Heart right ventricle (tissue), 16 donors: Measurements from ENCODE around the gene TRMT112. TPM values are rescaled to one million over a fixed set of nuclear protein-coding genes. Genes with fewer than 3 reads are reported as not detected.

Experiments
- ATAC-seq, 8 donors: fragments of 200-7000 bp; cut with Tn5 transposase; one replicate each; pipeline ENCODE4 v1.9.1; 2020; ENCODE audit warnings: mild to moderate bottlenecking in 8 of 8, moderate library complexity in 8 of 8, moderate number of reproducible peaks in 1 of 8
- DNase-seq, 2 donors: peaks; one replicate each; pipeline ENCODE4 v3.0.0-alpha.2; 2020
- H3K27ac ChIP-seq, 10 donors: fragments of 200-600 bp; sonication (generic) in 2 of 10; one replicate each; pipeline versions ENCODE4 v1.5.0 to v1.8.0; 2020 to 2022; ENCODE audit warnings: mild to moderate bottlenecking in 3 of 10
- H3K27me3 ChIP-seq, 7 donors: fragments of 200-600 bp; one replicate each; pipeline ENCODE4 v1.8.0; 2021 to 2022; ENCODE audit warnings: mild to moderate bottlenecking in 2 of 7
- H3K36me3 ChIP-seq, 9 donors: fragments of 200-600 bp; sonication (generic) in 1 of 9; one replicate each; pipeline versions ENCODE4 v1.5.0 to v1.8.0; 2020 to 2022; ENCODE audit warnings: mild to moderate bottlenecking in 2 of 9
- H3K4me1 ChIP-seq, 9 donors: fragments of 200-600 bp; sonication (generic) in 1 of 9; one replicate each; pipeline versions ENCODE4 v1.5.0 to v1.8.0; 2020 to 2022; ENCODE audit warnings: mild to moderate bottlenecking in 4 of 9
- H3K4me3 ChIP-seq, 10 donors: fragments of 200-600 bp; sonication (generic) in 2 of 10; one replicate each; pipeline versions ENCODE4 v1.5.0 to v1.8.0; 2020 to 2022; ENCODE audit warnings: mild to moderate bottlenecking in 7 of 10, moderate library complexity in 2 of 10
- H3K9me3 ChIP-seq, 11 donors: fragments of 200-600 bp in 10 of 11; sonication (generic) in 2 of 11; one replicate each; pipeline versions ENCODE4 v1.5.0 to v1.8.0; 2013 to 2022; ENCODE audit warnings: mild to moderate bottlenecking in 2 of 11, control low read depth in 1 of 11, moderate library complexity in 1 of 11
- WGBS, 2 donors: extraction: QIAGEN DNeasy Blood & Tissue Kit; methylation state at CpG; one replicate each; pipeline ENCODE4 v1.1.7; 2013; ENCODE audit warnings: inconsistent platforms in 1 of 2; 5-methylcytosine and 5-hydroxymethylcytosine counted together
- intact Hi-C, 10 donors: fragments of 100-400 bp; cut with DNase I; formaldehyde crosslinking; loops; one replicate each; pipeline versions ENCODE4 v1.11.1 to v1.14.2; 2022
- polyA plus RNA-seq, 2 donors: library from polyadenylated mRNA; stranded (reverse); fragments of 200-250 nt; gene quantifications; one replicate each; pipeline ENCODE4 v1.2.3, GENCODE V29; 2013
- total RNA-seq, 10 donors: library from RNA; stranded (reverse); fragmentation: NEBNext Ultra II Directional in 3 of 10; extraction: Animal tissue kit (Norgen Biotek cat#: 25700) in 3 of 10; gene quantifications; one replicate each; pipeline versions ENCODE4 v1.2.1 to v1.2.4, GENCODE V29; 2021 to 2023
- TF ChIP-seq, protein P1 (sequence below), 9 donors: fragments of 200-600 bp; sonication (generic) in 2 of 9; IDR thresholded peaks; one replicate each; pipeline versions ENCODE4 v1.5.0 to v1.8.0; 2021 to 2022; ENCODE audit warnings: antibody characterized with exemption in 9 of 9, mild to moderate bottlenecking in 5 of 9, moderate library complexity in 1 of 9
- donor health status: Arrhythmogenic right ventricular cardiomyopathy.
- donor health status: ischemic (EF 13 %, LVEDD 7.1; RV severe dilation, severe dysfunction).
- donor health status: healthy with polysubstance abuse.
- donor health status: DM: no; HTN: yes; CAD: no.
- donor health status: DM: no; HTN: no; CAD: no.
- donor health status: ischemic (EF 25% LVEDD 6.9; RV normal size, moderate dysfunction).
- donor health status: ischemic (EF 25% LVEDD 5.7; RV mildly dilated, moderate dysfunction).
- donor health status: healthy.
- donor health status: DM: yes; HTN: yes; CAD: no.
- donor health status: Ischemic cardiomyopathy.
- donor health status: ischemic (EF 35%, LVEDD 5.7; RV mildly dilated, moderate dysfunction).
- donor health status: nonischemic (EF 11% LVEDD 7.7; RV severe dilation, severe dysfunction).
- donor health status: DM: yes; HTN: yes; CAD: no.
- donor health status: PGD.
- donor health status: ischemic (EF 29% LVEDD 5.4; RV normal size, mild dysfunction).
- donor health status: nonischemic (EF 23%, LVEDD 6.1; RV moderate dilation, normal function).

TRMT112 gene
- total and polyA plus RNA-seq, 12 donors, result 68.7 to 208 (median 92.2) TPM

DNA sequence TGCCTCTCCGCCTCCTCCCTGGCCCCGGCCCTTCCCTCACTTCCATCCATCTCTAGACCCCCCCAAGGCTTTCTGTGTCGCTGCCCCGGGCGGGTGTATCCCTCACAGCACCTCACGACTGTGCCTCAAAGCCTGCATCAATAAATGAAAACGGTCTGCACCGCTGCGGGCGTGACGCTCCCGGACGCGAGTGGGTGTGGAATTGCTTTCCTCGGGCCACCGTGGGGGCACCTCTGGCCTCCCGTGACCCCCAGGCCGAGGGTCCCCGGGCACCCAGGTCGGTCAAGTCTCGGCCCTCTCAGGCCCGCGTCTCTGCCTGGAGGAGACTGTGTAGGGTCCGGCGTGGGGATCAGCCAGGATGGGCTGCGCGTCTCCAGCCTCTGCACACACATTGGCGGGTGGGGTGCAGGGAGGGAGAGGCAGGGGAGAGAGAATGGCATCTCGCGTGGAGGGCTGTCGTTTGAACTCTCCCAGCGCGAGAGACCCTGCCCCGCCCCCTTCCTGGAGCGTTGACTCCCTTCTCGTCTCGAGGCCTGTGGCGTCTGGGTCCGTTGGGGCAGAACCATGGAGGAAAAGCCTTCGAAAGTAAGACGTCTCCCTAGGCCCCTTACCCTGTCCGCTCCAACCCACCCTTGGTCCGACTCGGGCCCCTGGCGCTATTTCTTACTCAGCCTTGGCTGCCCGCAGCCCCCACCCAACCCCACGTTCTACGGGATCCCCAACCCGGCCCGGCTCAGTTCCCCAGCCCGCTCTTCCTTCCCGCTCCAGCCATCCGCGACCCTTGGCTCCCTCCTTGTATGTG, 17.3 kb downstream of the TRMT112 start, which contains the start of gene CATSPERZ:
CATSPERZ (plus strand) TSS at position 512 of the 802 bp plus-strand sequence; CDS start at position 565, 53 bp downstream.
- H3K4me1 ChIP-seq, result peaks cover 14 to 41% (median 37%) of the 10 kb centered on the region in 9 donors
- peak within 1 kb of the TSS in 4 of 10 donors; percentile 4 to 58 (median 31) for H3K27ac ChIP-seq
- no peak for ATAC-seq
- no peaks in the 10 kb centered on the region for H3K36me3 ChIP-seq
- no peak for DNase-seq
- 10 to 12% methylated on average over 54 of the region's 54 CpGs for WGBS, 2 donors
- no peaks in the 10 kb centered on the region for H3K9me3 ChIP-seq
- intact Hi-C loops, result loop anchor here in 8 of 10 donors (2.0 to 5.0 kb wide), 6 partner anchors 27 to 98 kb away; partner anchors contain the start of genes FERMT3 (in 3 of the 8), PLCB3 (in 1 of the 8) and PPP1R14B (in 1 of the 8)
- peak within 1 kb of the TSS; percentile 14 to 51 (median 48) for H3K4me3 ChIP-seq
- H3K27me3 ChIP-seq, result peaks cover 6 to 70% (median 65%) of the 10 kb centered on the region in 7 donors
- TF ChIP-seq, protein P1, sequence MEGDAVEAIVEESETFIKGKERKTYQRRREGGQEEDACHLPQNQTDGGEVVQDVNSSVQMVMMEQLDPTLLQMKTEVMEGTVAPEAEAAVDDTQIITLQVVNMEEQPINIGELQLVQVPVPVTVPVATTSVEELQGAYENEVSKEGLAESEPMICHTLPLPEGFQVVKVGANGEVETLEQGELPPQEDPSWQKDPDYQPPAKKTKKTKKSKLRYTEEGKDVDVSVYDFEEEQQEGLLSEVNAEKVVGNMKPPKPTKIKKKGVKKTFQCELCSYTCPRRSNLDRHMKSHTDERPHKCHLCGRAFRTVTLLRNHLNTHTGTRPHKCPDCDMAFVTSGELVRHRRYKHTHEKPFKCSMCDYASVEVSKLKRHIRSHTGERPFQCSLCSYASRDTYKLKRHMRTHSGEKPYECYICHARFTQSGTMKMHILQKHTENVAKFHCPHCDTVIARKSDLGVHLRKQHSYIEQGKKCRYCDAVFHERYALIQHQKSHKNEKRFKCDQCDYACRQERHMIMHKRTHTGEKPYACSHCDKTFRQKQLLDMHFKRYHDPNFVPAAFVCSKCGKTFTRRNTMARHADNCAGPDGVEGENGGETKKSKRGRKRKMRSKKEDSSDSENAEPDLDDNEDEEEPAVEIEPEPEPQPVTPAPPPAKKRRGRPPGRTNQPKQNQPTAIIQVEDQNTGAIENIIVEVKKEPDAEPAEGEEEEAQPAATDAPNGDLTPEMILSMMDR (IDR thresholded peaks at IDR 0.05), result no peak

DNA sequence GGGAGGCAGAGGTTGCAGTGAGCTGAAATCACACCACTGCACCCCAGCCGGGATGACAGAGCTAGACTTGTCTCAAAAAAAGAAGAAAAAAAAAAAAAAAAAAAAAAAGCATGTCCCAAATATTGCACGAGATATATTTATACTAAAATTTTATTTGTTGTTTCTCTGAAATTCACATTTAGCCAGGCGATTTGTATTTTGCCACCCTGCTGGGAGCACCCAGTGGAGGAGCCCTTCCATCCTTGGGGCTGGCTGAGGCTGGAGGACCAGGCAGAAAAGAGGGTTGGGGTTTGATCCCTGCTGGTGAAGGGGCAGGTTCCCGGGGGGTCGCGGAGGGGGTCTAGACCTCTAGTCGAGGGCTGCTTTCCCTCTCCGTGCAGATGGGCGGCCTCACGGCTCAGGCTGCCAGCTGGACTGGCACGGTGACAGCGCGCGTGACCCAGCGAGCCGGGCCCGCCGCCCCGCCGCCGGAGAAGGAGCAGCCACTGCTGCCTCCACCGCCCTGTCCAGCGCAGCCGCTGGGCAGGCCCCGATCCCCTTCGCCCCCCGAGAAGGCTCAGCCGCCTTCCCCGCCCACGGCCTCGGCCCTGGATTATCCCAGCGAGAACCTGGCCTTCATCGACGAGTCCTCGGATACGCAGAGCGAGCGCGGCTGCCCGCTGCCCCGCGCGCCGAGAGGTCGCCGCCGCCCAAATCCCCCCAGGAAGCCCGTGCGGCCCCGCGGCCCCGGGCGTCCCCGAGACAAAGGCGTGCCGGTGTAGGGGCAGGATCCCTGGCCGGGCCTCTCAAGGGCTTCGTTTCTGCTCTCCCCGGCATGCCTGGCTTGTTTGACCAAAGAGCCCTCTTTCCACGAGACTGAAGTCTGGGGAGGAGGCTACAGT, 18.2 kb downstream of the TRMT112 start:
- H3K27ac ChIP-seq, result peak overlapping the region in 4 of 10 donors; percentile 4 to 58 (median 31)
- H3K27me3 ChIP-seq, result peaks cover 6 to 78% (median 73%) of the 10 kb centered on the region in 7 donors
- peak overlapping the region in 9 of 10 donors; percentile 27 to 51 (median 48) for H3K4me3 ChIP-seq
- H3K9me3 ChIP-seq, result no peaks in the 10 kb centered on the region
- H3K36me3 ChIP-seq, result no peaks in the 10 kb centered on the region
- whole genome bisulfite sequencing, 2 donors, result 4 to 6% methylated on average over 48 to 60 of the region's 60 CpGs
- DNase-seq, result peak; percentile 60 to 74
- intact Hi-C loops, result loop anchor here in 2 of 10 donors (5.0 kb wide), 1 partner anchor 92 kb away; the partner anchor contains the start of gene FERMT3 (in 2 of the 2)
- TF ChIP-seq, protein P1 (IDR thresholded peaks at IDR 0.05), result peak in 1 of 9 donors; percentile 14
- peaks cover 14 to 40% (median 33%) of the 10 kb centered on the region in 9 donors for H3K4me1 ChIP-seq
- ATAC-seq, result peak; percentile 21 to 64 (median 51)

DNA sequence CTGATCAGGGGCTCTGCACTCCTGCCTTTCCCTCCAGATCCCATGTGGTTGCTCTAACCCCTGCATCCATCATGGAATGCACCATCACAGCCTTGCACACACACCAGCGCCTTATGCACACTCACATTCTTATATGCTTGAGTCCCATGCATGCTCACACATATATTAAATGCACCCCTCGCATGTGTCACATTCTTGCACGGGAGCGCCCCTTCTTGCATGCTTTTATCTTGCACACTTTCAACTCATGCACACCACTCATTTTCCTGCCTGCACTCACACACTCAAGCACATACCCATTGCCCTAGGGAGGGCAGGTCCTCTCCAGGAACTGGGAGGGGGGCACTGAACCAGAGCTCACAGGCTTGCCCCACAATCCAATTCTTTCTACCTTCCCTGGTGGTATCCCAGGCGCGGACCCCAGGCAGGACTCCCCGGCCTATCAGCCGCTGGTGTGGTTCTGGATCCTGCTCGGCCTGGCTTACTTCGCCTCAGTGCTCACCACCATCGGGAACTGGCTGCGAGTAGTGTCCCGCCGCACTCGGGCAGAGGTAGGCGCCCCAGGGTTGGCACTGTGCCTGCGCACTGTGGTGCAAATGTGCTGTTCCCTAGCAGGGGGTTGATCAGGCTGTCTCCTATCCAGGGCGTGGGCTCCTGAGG, 19.5 kb downstream of the TRMT112 start:
- ATAC-seq (no peak), DNase-seq (no peak)
- TF ChIP-seq, protein P1 (IDR thresholded peaks at IDR 0.05), result no peak
- Histone ChIP-seq H3K36me3 (no peaks in the 10 kb centered on the region), H3K9me3 (no peaks in the 10 kb centered on the region), H3K27me3 (peaks cover 6 to 92% (median 87%) of the 10 kb centered on the region in 7 donors), H3K4me3 (no peak overlapping the region), H3K27ac (no peak overlapping the region), H3K4me1 (peaks cover 14 to 33% (median 27%) of the 10 kb centered on the region in 9 donors)
- 50 to 58% methylated on average over 18 of the region's 18 CpGs for WGBS, 2 donors
- intact Hi-C loops, result loop anchor here in 2 of 10 donors (5.0 kb wide), 1 partner anchor 91 kb away; the partner anchor contains the start of gene FERMT3 (in 2 of the 2)
